ENCODE measurements around the gene WWOX.

The WWOX gene

GRCh38 chr16:78605548-78606101 is 506.2 kb downstream of the WWOX start:
- Histone ChIP-seq H3K27ac (no peak overlapping the region), H3K27me3 (ENCODE audit: insufficient read depth, low read depth) (no peaks in the 10 kb centered on the region), H3K4me2 (no peak overlapping the region), H3K9ac (no peak overlapping the region), H3K36me3 (ENCODE audit: insufficient read depth) (no peaks in the 10 kb centered on the region), H3K79me2 (ENCODE audit: insufficient read depth, low read depth) (no peaks in the 10 kb centered on the region), H3K4me1 (ENCODE audit: low read depth, poor library complexity, severe bottlenecking) (no peaks in the 10 kb centered on the region), H4K20me1 (ENCODE audit: insufficient read depth) (no peaks in the 10 kb centered on the region), H2AFZ (ENCODE audit: low read depth) (no peak overlapping the region), H3K4me3 (IDR thresholded peaks at IDR 0.05; ENCODE audit: insufficient read depth, low read depth, low read length) (no peak overlapping the region)
- TF ChIP-seq, protein P1, sequence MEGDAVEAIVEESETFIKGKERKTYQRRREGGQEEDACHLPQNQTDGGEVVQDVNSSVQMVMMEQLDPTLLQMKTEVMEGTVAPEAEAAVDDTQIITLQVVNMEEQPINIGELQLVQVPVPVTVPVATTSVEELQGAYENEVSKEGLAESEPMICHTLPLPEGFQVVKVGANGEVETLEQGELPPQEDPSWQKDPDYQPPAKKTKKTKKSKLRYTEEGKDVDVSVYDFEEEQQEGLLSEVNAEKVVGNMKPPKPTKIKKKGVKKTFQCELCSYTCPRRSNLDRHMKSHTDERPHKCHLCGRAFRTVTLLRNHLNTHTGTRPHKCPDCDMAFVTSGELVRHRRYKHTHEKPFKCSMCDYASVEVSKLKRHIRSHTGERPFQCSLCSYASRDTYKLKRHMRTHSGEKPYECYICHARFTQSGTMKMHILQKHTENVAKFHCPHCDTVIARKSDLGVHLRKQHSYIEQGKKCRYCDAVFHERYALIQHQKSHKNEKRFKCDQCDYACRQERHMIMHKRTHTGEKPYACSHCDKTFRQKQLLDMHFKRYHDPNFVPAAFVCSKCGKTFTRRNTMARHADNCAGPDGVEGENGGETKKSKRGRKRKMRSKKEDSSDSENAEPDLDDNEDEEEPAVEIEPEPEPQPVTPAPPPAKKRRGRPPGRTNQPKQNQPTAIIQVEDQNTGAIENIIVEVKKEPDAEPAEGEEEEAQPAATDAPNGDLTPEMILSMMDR (conservative IDR thresholded peaks at IDR 0.05; ENCODE audit: low read depth, low read length), result no peak

DNA sequence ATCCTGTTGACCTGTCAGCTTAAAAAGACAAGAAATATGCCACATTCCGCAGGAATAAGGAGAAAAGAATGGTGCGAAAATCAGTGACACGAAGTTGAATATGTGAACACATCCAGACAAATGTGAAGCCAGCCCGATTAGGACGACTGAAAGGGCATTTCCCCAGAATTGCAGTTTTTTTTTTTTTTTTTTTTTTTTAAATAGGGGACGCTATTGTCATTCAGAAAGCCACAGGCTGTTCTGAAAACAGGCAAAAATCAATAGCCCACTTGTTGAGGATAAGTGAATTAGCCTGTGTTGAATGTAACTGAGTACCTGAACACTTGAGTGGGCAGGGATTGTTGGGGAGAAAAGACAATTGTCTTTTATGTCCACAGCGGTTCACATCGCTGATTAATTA is 507.1 kb downstream of the WWOX start:
- Histone ChIP-seq H3K4me2 (no peak overlapping the region), H3K79me2 (ENCODE audit: insufficient read depth, low read depth) (no peaks in the 10 kb centered on the region), H4K20me1 (ENCODE audit: insufficient read depth) (no peaks in the 10 kb centered on the region), H3K27me3 (ENCODE audit: insufficient read depth, low read depth) (no peaks in the 10 kb centered on the region), H3K4me3 (IDR thresholded peaks at IDR 0.05; ENCODE audit: insufficient read depth, low read depth, low read length) (no peak overlapping the region), H3K27ac (no peak overlapping the region), H3K36me3 (ENCODE audit: insufficient read depth) (no peaks in the 10 kb centered on the region), H2AFZ (ENCODE audit: low read depth) (no peak overlapping the region), H3K4me1 (ENCODE audit: low read depth, poor library complexity, severe bottlenecking) (no peaks in the 10 kb centered on the region), H3K9ac (no peak overlapping the region)
- TF ChIP-seq, protein P1 (conservative IDR thresholded peaks at IDR 0.05; ENCODE audit: low read depth, low read length), result no peak

DNA sequence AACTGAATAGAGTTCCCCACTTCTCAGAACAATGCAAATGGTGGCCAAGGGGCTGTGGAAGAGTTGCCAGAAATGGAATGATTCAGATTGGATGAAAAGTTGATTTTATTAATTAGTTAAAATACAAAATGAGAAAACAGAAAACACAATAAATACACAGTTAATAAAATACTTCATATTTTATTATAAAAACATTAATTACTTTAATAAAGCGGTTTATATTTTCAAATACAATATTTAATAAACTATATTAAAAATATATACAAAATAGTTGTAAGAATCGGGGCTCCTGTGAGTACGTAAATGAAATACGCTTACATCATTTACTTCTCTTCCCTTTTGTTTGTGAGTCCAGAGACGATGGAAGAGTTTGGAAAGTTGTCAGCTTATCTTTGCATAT is 507.6 kb downstream of the WWOX start:
- no peak overlapping the region for H2AFZ ChIP-seq (ENCODE audit: low read depth)
- no peak overlapping the region for H3K4me2 ChIP-seq
- H3K36me3 ChIP-seq (ENCODE audit: insufficient read depth), result no peaks in the 10 kb centered on the region
- no peak overlapping the region for H3K9ac ChIP-seq
- no peaks in the 10 kb centered on the region for H3K79me2 ChIP-seq (ENCODE audit: insufficient read depth, low read depth)
- no peaks in the 10 kb centered on the region for H3K27me3 ChIP-seq (ENCODE audit: insufficient read depth, low read depth)
- TF ChIP-seq, protein P1 (conservative IDR thresholded peaks at IDR 0.05; ENCODE audit: low read depth, low read length), result no peak
- H3K4me3 ChIP-seq (IDR thresholded peaks at IDR 0.05; ENCODE audit: insufficient read depth, low read depth, low read length), result no peak overlapping the region
- H4K20me1 ChIP-seq (ENCODE audit: insufficient read depth), result no peaks in the 10 kb centered on the region
- H3K27ac ChIP-seq, result no peak overlapping the region
- no peaks in the 10 kb centered on the region for H3K4me1 ChIP-seq (ENCODE audit: low read depth, poor library complexity, severe bottlenecking)

- no peak overlapping the region for H3K4me2 ChIP-seq
- H3K9ac ChIP-seq, result no peak overlapping the region
- no peak overlapping the region for H3K4me3 ChIP-seq (IDR thresholded peaks at IDR 0.05; ENCODE audit: insufficient read depth, low read depth, low read length)
- no peaks in the 10 kb centered on the region for H3K4me1 ChIP-seq (ENCODE audit: low read depth, poor library complexity, severe bottlenecking)
- no peaks in the 10 kb centered on the region for H4K20me1 ChIP-seq (ENCODE audit: insufficient read depth)
- no peak overlapping the region for H2AFZ ChIP-seq (ENCODE audit: low read depth)
- TF ChIP-seq, protein P1 (conservative IDR thresholded peaks at IDR 0.05; ENCODE audit: low read depth, low read length), result no peak
- no peak overlapping the region for H3K27ac ChIP-seq
- H3K36me3 ChIP-seq (ENCODE audit: insufficient read depth), result no peaks in the 10 kb centered on the region
- H3K79me2 ChIP-seq (ENCODE audit: insufficient read depth, low read depth), result no peaks in the 10 kb centered on the region
- no peaks in the 10 kb centered on the region for H3K27me3 ChIP-seq (ENCODE audit: insufficient read depth, low read depth)
These were observed 508.0 kb downstream of the WWOX start for GRCh38 chr16:78607465-78607864.

Measured in KMS-11 (cell line).